Measurements from ENCODE around the gene PDS5B. TPM values are rescaled to one million over a fixed set of nuclear protein-coding genes. Genes with fewer than 3 reads are reported as not detected.

PDS5B gene
- polyA plus RNA-seq, 1 donor, result 27.4 TPM

GRCh38 chr13:32588736-32589135, 2.5 kb downstream of the PDS5B start:
- Histone ChIP-seq H3K4me1 (ENCODE audit: control insufficient read depth, insufficient read depth, low read length) (peaks cover 4% of the 10 kb centered on the region), H3K27ac (ENCODE audit: low read length) (no peak overlapping the region), H3K9me3 (ENCODE audit: control insufficient read depth, low read depth, low read length) (no peaks in the 10 kb centered on the region), H3K4me3 (ENCODE audit: low read length) (no peak overlapping the region), H3K27me3 (ENCODE audit: control insufficient read depth, insufficient read depth, low read length) (no peaks in the 10 kb centered on the region), H3K36me3 (ENCODE audit: control insufficient read depth, insufficient read depth, low read length) (no peaks in the 10 kb centered on the region)
- DNase-seq, result no peak
- no CpG with 5 or more reads among the region's 5 CpGs for WGBS (ENCODE audit: insufficient coverage, low lambda C conversion rate)

GRCh38 chr13:32589471-32589870, 3.2 kb downstream of the PDS5B start:
- 69% methylated on average over 6 of the region's 8 CpGs for WGBS (ENCODE audit: insufficient coverage, low lambda C conversion rate)
- H3K27ac ChIP-seq (ENCODE audit: low read length), result no peak overlapping the region

GRCh38 chr13:32590266-32590665, 4.0 kb downstream of the PDS5B start:
- H3K36me3 ChIP-seq (ENCODE audit: control insufficient read depth, insufficient read depth, low read length), result no peaks in the 10 kb centered on the region
- no peaks in the 10 kb centered on the region for H3K27me3 ChIP-seq (ENCODE audit: control insufficient read depth, insufficient read depth, low read length)
- DNase-seq, result no peak
- no peaks in the 10 kb centered on the region for H3K9me3 ChIP-seq (ENCODE audit: control insufficient read depth, low read depth, low read length)
- WGBS (ENCODE audit: insufficient coverage, low lambda C conversion rate), result no CpG with 5 or more reads among the region's 2 CpGs
- H3K4me3 ChIP-seq (ENCODE audit: low read length), result no peak overlapping the region
- no peak overlapping the region for H3K27ac ChIP-seq (ENCODE audit: low read length)
- H3K4me1 ChIP-seq (ENCODE audit: control insufficient read depth, insufficient read depth, low read length), result peaks cover 4% of the 10 kb centered on the region

More at GRCh38 chr13:32589471-32589870, 3.2 kb downstream of the PDS5B start:
- DNase-seq, result no peak
- Histone ChIP-seq H3K4me1 (ENCODE audit: control insufficient read depth, insufficient read depth, low read length) (peaks cover 4% of the 10 kb centered on the region), H3K9me3 (ENCODE audit: control insufficient read depth, low read depth, low read length) (no peaks in the 10 kb centered on the region), H3K36me3 (ENCODE audit: control insufficient read depth, insufficient read depth, low read length) (no peaks in the 10 kb centered on the region), H3K4me3 (ENCODE audit: low read length) (no peak overlapping the region), H3K27me3 (ENCODE audit: control insufficient read depth, insufficient read depth, low read length) (no peaks in the 10 kb centered on the region)

GRCh38 chr13:32592082-32592481, 5.8 kb downstream of the PDS5B start:
- no peaks in the 10 kb centered on the region for H3K36me3 ChIP-seq (ENCODE audit: control insufficient read depth, insufficient read depth, low read length)
- H3K9me3 ChIP-seq (ENCODE audit: control insufficient read depth, low read depth, low read length), result peaks cover 2% of the 10 kb centered on the region
- H3K4me3 ChIP-seq (ENCODE audit: low read length), result no peak overlapping the region
- H3K4me1 ChIP-seq (ENCODE audit: control insufficient read depth, insufficient read depth, low read length), result peaks cover 4% of the 10 kb centered on the region
- H3K27me3 ChIP-seq (ENCODE audit: control insufficient read depth, insufficient read depth, low read length), result no peaks in the 10 kb centered on the region
- WGBS (ENCODE audit: insufficient coverage, low lambda C conversion rate), result no CpG with 5 or more reads among the region's 8 CpGs
- DNase-seq, result no peak
- H3K27ac ChIP-seq (ENCODE audit: low read length), result no peak overlapping the region

DNA sequence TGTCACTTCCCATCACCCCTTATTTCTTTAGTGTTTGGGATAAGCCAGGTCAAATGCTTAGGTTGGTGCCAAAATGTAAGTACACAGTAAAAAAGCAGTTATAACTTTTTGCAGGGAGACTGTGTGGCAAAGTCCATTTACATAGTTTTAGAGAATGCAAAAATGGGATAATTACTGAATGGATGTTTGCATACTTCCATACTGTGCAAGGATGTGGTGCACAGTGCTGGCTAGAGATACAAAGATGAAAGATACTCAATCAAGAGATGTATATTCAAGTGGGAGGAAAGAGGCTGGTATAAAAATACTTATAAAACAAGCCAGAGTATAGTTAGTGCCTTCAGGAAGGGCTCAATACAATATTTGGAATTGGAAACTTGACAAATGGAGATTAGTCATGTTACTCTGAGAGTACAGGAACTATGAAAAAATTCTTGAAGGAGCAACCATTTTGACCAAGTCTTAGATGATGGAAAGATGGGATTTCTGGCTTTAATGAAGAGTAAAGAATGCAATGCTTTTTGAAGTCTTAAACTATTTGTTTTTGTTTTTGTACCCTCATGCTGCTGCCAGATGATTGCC, 8.0 kb downstream of the PDS5B start:
- H3K4me1 ChIP-seq (ENCODE audit: control insufficient read depth, insufficient read depth, low read length), result no peaks in the 10 kb centered on the region
- H3K9me3 ChIP-seq (ENCODE audit: control insufficient read depth, low read depth, low read length), result peaks cover 15% of the 10 kb centered on the region
- H3K27me3 ChIP-seq (ENCODE audit: control insufficient read depth, insufficient read depth, low read length), result no peaks in the 10 kb centered on the region
- H3K36me3 ChIP-seq (ENCODE audit: control insufficient read depth, insufficient read depth, low read length), result no peaks in the 10 kb centered on the region
- no peak overlapping the region for H3K27ac ChIP-seq (ENCODE audit: low read length)
- no peak for DNase-seq
- no peak overlapping the region for H3K4me3 ChIP-seq (ENCODE audit: low read length)

DNA sequence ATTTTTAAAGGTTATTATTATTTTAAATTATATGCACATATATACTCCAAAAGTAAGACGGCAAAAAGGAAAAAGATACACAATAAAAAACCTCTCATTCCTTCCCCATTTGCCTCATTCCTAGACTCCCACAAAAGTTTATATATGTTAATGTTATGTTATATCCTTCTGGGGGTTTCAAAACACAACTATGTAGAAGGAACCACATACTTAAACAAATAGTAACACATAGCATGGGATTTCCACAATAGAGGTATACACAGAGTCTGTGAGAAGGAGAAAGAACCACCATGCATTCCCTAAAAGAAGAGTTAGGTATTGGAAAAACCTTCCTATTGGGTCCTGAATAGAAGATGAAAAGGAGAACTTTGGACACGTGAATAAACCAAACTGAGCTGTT, 9.1 kb downstream of the PDS5B start:
- no peak overlapping the region for H3K27ac ChIP-seq (ENCODE audit: low read length)
- no peak for DNase-seq
- no peaks in the 10 kb centered on the region for H3K36me3 ChIP-seq (ENCODE audit: control insufficient read depth, insufficient read depth, low read length)
- no peaks in the 10 kb centered on the region for H3K27me3 ChIP-seq (ENCODE audit: control insufficient read depth, insufficient read depth, low read length)
- H3K4me1 ChIP-seq (ENCODE audit: control insufficient read depth, insufficient read depth, low read length), result no peaks in the 10 kb centered on the region
- peaks cover 15% of the 10 kb centered on the region for H3K9me3 ChIP-seq (ENCODE audit: control insufficient read depth, low read depth, low read length)
- 84% methylated on average over 2 of the region's 2 CpGs for WGBS (ENCODE audit: insufficient coverage, low lambda C conversion rate)
- no peak overlapping the region for H3K4me3 ChIP-seq (ENCODE audit: low read length)

- Histone ChIP-seq H3K4me3 (ENCODE audit: low read length) (no peak overlapping the region), H3K9me3 (ENCODE audit: control insufficient read depth, low read depth, low read length) (peaks cover 15% of the 10 kb centered on the region), H3K27ac (ENCODE audit: low read length) (no peak overlapping the region), H3K4me1 (ENCODE audit: control insufficient read depth, insufficient read depth, low read length) (no peaks in the 10 kb centered on the region), H3K27me3 (ENCODE audit: control insufficient read depth, insufficient read depth, low read length) (no peaks in the 10 kb centered on the region), H3K36me3 (ENCODE audit: control insufficient read depth, insufficient read depth, low read length) (no peaks in the 10 kb centered on the region)
- DNase-seq, result no peak
- WGBS (ENCODE audit: insufficient coverage, low lambda C conversion rate), result 67% methylated on average over 1 of the region's 2 CpGs
These were observed 14.6 kb downstream of the PDS5B start for GRCh38 chr13:32600890-32601289.

DNA sequence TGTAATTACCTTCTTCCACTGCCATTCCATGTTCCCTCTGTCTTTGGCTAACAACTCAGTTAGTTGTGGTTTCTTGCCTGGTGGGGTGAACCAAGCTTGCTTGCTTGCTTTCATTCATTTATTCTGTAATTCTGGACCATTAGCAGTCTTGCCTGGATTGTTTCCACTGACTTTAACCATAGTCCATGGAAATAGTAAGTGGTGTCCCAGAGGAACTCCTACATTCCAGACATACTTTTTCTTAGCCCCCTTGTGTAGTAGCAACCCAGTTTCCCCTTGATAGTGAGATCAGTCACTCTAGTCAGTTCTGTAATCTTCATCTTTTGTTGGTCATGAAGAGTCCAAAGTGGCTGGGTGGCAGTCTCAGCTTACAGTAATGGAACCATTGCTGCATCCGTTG, 23.2 kb downstream of the PDS5B start:
- no peak overlapping the region for H3K27ac ChIP-seq (ENCODE audit: low read length)
- no CpG with 5 or more reads among the region's 1 CpG for WGBS (ENCODE audit: insufficient coverage, low lambda C conversion rate)
- H3K4me1 ChIP-seq (ENCODE audit: control insufficient read depth, insufficient read depth, low read length), result no peaks in the 10 kb centered on the region
- H3K36me3 ChIP-seq (ENCODE audit: control insufficient read depth, insufficient read depth, low read length), result no peaks in the 10 kb centered on the region
- no peak for DNase-seq
- H3K4me3 ChIP-seq (ENCODE audit: low read length), result no peak overlapping the region
- no peaks in the 10 kb centered on the region for H3K27me3 ChIP-seq (ENCODE audit: control insufficient read depth, insufficient read depth, low read length)
- peaks cover 9% of the 10 kb centered on the region for H3K9me3 ChIP-seq (ENCODE audit: control insufficient read depth, low read depth, low read length)

DNA sequence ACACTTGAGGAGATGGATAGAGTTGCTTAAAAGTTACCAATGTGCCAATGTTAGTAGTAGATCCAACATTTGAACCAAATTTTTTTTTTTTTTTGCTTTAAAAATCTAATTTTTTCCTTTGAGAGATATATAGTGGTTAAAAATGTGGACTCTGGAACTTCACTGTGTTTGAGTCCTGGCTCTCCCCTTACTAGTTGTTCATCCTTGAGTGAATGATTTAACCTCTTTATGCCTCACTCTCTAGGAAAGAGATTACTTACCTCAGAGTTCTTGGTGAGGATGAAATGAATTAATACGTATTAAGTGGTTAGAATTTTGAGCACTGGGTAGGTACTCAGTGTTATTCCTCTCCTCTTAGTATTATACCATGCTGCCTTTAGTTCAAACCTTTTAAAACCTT, 24.3 kb downstream of the PDS5B start:
- no peak overlapping the region for H3K4me3 ChIP-seq (ENCODE audit: low read length)
- DNase-seq, result no peak
- H3K36me3 ChIP-seq (ENCODE audit: control insufficient read depth, insufficient read depth, low read length), result no peaks in the 10 kb centered on the region
- H3K4me1 ChIP-seq (ENCODE audit: control insufficient read depth, insufficient read depth, low read length), result no peaks in the 10 kb centered on the region
- H3K9me3 ChIP-seq (ENCODE audit: control insufficient read depth, low read depth, low read length), result peaks cover 9% of the 10 kb centered on the region
- WGBS (ENCODE audit: insufficient coverage, low lambda C conversion rate), result no CpG with 5 or more reads among the region's 1 CpG
- no peak overlapping the region for H3K27ac ChIP-seq (ENCODE audit: low read length)
- H3K27me3 ChIP-seq (ENCODE audit: control insufficient read depth, insufficient read depth, low read length), result no peaks in the 10 kb centered on the region

GRCh38 chr13:32610977-32611376, 24.7 kb downstream of the PDS5B start:
- Histone ChIP-seq H3K4me1 (ENCODE audit: control insufficient read depth, insufficient read depth, low read length) (no peaks in the 10 kb centered on the region), H3K36me3 (ENCODE audit: control insufficient read depth, insufficient read depth, low read length) (no peaks in the 10 kb centered on the region), H3K27me3 (ENCODE audit: control insufficient read depth, insufficient read depth, low read length) (no peaks in the 10 kb centered on the region), H3K4me3 (ENCODE audit: low read length) (no peak overlapping the region), H3K9me3 (ENCODE audit: control insufficient read depth, low read depth, low read length) (peaks cover 9% of the 10 kb centered on the region), H3K27ac (ENCODE audit: low read length) (no peak overlapping the region)
- DNase-seq, result no peak
- 90% methylated on average over 1 of the region's 1 CpG for WGBS (ENCODE audit: insufficient coverage, low lambda C conversion rate)

DNA sequence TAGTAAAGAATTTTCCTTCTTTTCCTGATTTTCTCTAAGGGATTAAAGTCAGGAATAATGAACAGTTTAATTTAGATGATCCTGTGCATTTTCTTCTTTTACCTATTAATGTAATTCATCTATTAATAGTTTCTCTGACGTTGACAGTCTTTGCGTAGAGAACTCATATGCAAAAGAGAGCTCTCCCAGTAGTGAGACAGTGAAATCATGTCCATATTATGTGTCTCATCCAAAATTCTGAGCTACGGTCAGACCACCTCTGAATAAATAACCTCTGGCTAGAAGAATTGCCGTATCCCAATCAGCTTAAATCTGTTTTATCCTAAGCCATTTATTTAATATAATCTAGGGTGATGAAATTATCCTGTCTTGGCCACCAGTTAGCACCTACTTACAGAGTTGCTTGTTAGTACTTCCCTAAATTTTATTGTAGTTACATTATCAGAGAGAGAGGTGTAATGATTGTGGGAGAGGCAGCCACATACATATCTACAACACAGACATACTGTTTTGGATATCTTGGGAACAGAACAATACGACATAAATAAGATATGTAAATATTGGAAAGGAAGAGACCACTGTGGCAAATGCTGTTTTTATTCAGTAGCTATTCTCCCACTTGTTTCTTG, 30.7 kb downstream of the PDS5B start:
- Histone ChIP-seq H3K4me1 (ENCODE audit: control insufficient read depth, insufficient read depth, low read length) (no peaks in the 10 kb centered on the region), H3K36me3 (ENCODE audit: control insufficient read depth, insufficient read depth, low read length) (no peaks in the 10 kb centered on the region), H3K9me3 (ENCODE audit: control insufficient read depth, low read depth, low read length) (peaks cover 17% of the 10 kb centered on the region), H3K27ac (ENCODE audit: low read length) (no peak overlapping the region), H3K4me3 (ENCODE audit: low read length) (no peak overlapping the region), H3K27me3 (ENCODE audit: control insufficient read depth, insufficient read depth, low read length) (no peaks in the 10 kb centered on the region)
- no peak for DNase-seq
- no CpG with 5 or more reads among the region's 5 CpGs for WGBS (ENCODE audit: insufficient coverage, low lambda C conversion rate)
